Hindlimb muscle (tissue), 1 donor: ENCODE data around the gene CLRN3. TPM values are rescaled to one million over a fixed set of nuclear protein-coding genes. Genes with fewer than 3 reads are reported as not detected.

Experiments used
- DNase-seq: peaks from one replicate; pipeline ENCODE4 v3.0.0-alpha.2; 2013
- polyA plus RNA-seq: library from polyadenylated mRNA; unstranded; fragments of 120-200 nt; gene quantifications from one replicate; pipeline ENCODE4 v1.2.1, GENCODE V29; 2013; ENCODE audit not compliant: insufficient read length

CLRN3 gene
- not detected for polyA plus RNA-seq

GRCh38 chr10:127892743-127893142, at the start of gene CLRN3:
Gene CLRN3, minus strand, starts transcription at chr10:127892941. Its CDS starts 157 bp downstream, at chr10:127892784.
- no peak for DNase-seq

- DNase-seq, result no peak
Measured at GRCh38 chr10:127940866-127941640, 48.3 kb upstream of the CLRN3 start.

- no peak for DNase-seq
Measured at GRCh38 chr10:127939786-127940330, 47.1 kb upstream of the CLRN3 start.

GRCh38 chr10:127937915-127938463, 45.2 kb upstream of the CLRN3 start:
- no peak for DNase-seq

- no peak for DNase-seq
Measured at GRCh38 chr10:127937069-127937468, 44.3 kb upstream of the CLRN3 start.

GRCh38 chr10:127935071-127935561, 42.4 kb upstream of the CLRN3 start:
- no peak for DNase-seq

- DNase-seq, result no peak
Measured at GRCh38 chr10:127934383-127934782, 41.6 kb upstream of the CLRN3 start.

- no peak for DNase-seq
Measured at GRCh38 chr10:127933271-127933670, 40.5 kb upstream of the CLRN3 start.

GRCh38 chr10:127932521-127933270, 40.0 kb upstream of the CLRN3 start:
- no peak for DNase-seq

GRCh38 chr10:127928021-127928806, 35.5 kb upstream of the CLRN3 start:
- DNase-seq, result no peak

GRCh38 chr10:127926455-127926854, 33.7 kb upstream of the CLRN3 start:
- DNase-seq, result no peak

GRCh38 chr10:127925471-127926207, 32.9 kb upstream of the CLRN3 start:
- no peak for DNase-seq

GRCh38 chr10:127923646-127924045, 30.9 kb upstream of the CLRN3 start:
- DNase-seq, result no peak

- no peak for DNase-seq
Measured at GRCh38 chr10:127922675-127923366, 30.1 kb upstream of the CLRN3 start.

GRCh38 chr10:127922206-127922605, 29.5 kb upstream of the CLRN3 start:
- no peak for DNase-seq

- DNase-seq, result no peak
Measured at GRCh38 chr10:127921753-127922145, 29.0 kb upstream of the CLRN3 start.

GRCh38 chr10:127921075-127921752, 28.5 kb upstream of the CLRN3 start:
- DNase-seq, result no peak

- no peak for DNase-seq
Measured at GRCh38 chr10:127920306-127921074, 27.7 kb upstream of the CLRN3 start.
